OCI-LY1 (cell line): ENCODE measurements around the gene TRIB2.

Experiments used
- CTCF ChIP-seq: fragments of 200-600 bp; sonication (generic), shearing (Covaris generic); IDR thresholded peaks from 2 replicates; pipeline ENCODE4 v1.5.1; 2017; ENCODE audit warnings: mild to moderate bottlenecking, antibody characterized with exemption, low read length, moderate library complexity, mixed read lengths
- EZH2 ChIP-seq: fragments of 200-600 bp; sonication (generic), shearing (Covaris generic); IDR thresholded peaks from 2 replicates; pipeline ENCODE4 v1.8.0; 2017; ENCODE audit warnings: borderline replicate concordance, mixed run types, mild to moderate bottlenecking, antibody characterized with exemption, low read length, moderate library complexity, mixed read lengths

GRCh38 chr2:12771154-12771553 lies 54.4 kb downstream of the TRIB2 start:
- TF ChIP-seq CTCF (no peak), EZH2 (no peak)
